ENCODE data around the gene INPP5D.
"Not testable (repeated sequence)": the region's sequence is repeated elsewhere in the genome, so short reads cannot be mapped to it uniquely, and the experiment has no call there.

The INPP5D gene

GRCh38 chr2:233053928-233054784, 6.0 kb upstream of the INPP5D start:
- DNase-seq, result peak in 5 of 6 experiments; percentile 41 to 67 (median 49)

- DNase-seq, result no peak
Observed at GRCh38 chr2:233055362-233055761, 4.8 kb upstream of the INPP5D start.

- DNase-seq, result no peak
Observed at GRCh38 chr2:233056961-233057605, 3.1 kb upstream of the INPP5D start.

GRCh38 chr2:233058717-233059546, 1.2 kb upstream of the INPP5D start:
- DNase-seq, result no peak

GRCh38 chr2:233059547-233059796, 670 bp upstream of the INPP5D start:
- no peak for DNase-seq

GRCh38 chr2:233060501-233060979, 398 bp downstream of the INPP5D start:
- no peak for DNase-seq

- peak in 2 of 6 experiments; percentile 24 to 48 for DNase-seq
Observed at GRCh38 chr2:233060980-233061590, 943 bp downstream of the INPP5D start.

GRCh38 chr2:233061591-233062450, 1.7 kb downstream of the INPP5D start:
- no peak for DNase-seq

- DNase-seq, result no peak
Observed at GRCh38 chr2:233062451-233062850, 2.3 kb downstream of the INPP5D start.

- DNase-seq, result peak in 3 of 6 experiments; percentile 17 to 53 (median 22)
Observed at GRCh38 chr2:233062946-233063268, 2.8 kb downstream of the INPP5D start.

GRCh38 chr2:233063269-233063975, 3.3 kb downstream of the INPP5D start:
- DNase-seq, result no peak

- DNase-seq, result no peak
Observed at GRCh38 chr2:233063976-233064411, 3.9 kb downstream of the INPP5D start.

- no peak for DNase-seq
Observed at GRCh38 chr2:233064530-233065199, 4.5 kb downstream of the INPP5D start.

GRCh38 chr2:233065200-233065589, 5.1 kb downstream of the INPP5D start:
- not testable (repeated sequence) for DNase-seq

GRCh38 chr2:233065954-233066470, 5.9 kb downstream of the INPP5D start:
- DNase-seq, result no peak

GRCh38 chr2:233068762-233069418, 8.7 kb downstream of the INPP5D start:
- DNase-seq, result no peak

- DNase-seq, result no peak
Observed at GRCh38 chr2:233072838-233073237, 12.7 kb downstream of the INPP5D start.

GRCh38 chr2:233074106-233074505, 14.0 kb downstream of the INPP5D start:
- DNase-seq, result no peak

GRCh38 chr2:233075141-233075965, 15.2 kb downstream of the INPP5D start:
- peak in 2 of 6 experiments; percentile 58 to 70 for DNase-seq

All from stimulated activated naive CD4-positive, alpha-beta T cell (primary cell).